ENCODE data around the gene TRIM31.

TRIM31 gene

GRCh38 chr6:30155520-30156261, 42.8 kb upstream of the TRIM31 start (continued):
- no peak for TF ChIP-seq ZNF639 (tag by site-specific recombination; IDR thresholded peaks at IDR 0.05)
- TF ChIP-seq PRDM6 (tag by site-specific recombination; IDR thresholded peaks at IDR 0.05): peak; percentile 78; the same call in 1 of the 2 replicates
- no peak for TF ChIP-seq ZNF146 (tag by site-specific recombination; IDR thresholded peaks at IDR 0.05)
- no peak for TF ChIP-seq ZNF280D (tag by site-specific recombination; IDR thresholded peaks at IDR 0.05)
- no peak for TF ChIP-seq HIC1 (tag by site-specific recombination; IDR thresholded peaks at IDR 0.05)
- no peak for TF ChIP-seq ZNF221 (tag by site-specific recombination; IDR thresholded peaks at IDR 0.05; ENCODE audit: borderline replicate concordance)
- no peak for TF ChIP-seq SCRT2 (tag by site-specific recombination; IDR thresholded peaks at IDR 0.05)

GRCh38 chr6:30154709-30155519, 42.0 kb upstream of the TRIM31 start:
- POLR2A ChIA-PET: interaction anchor here (0.7 to 0.9 kb wide), 3 partner anchors 24 to 94 kb away, joined by 3 to 4 read pairs (median 4); partner anchors contain the start of gene POLR1H
- H3K27ac ChIP-seq (ENCODE audit: extremely low read depth, low read depth, low read length): peak overlapping the region; percentile 67
- no peak overlapping the region for H3K4me3 ChIP-seq (ENCODE audit: low read depth, low read length)
- H3K4me1 ChIP-seq (ENCODE audit: control insufficient read depth, insufficient read depth, low read length): peaks cover 27% of the 10 kb centered on the region
- CTCF ChIA-PET: interaction anchor here (0.6 to 6.3 kb wide), 5 partner anchors 16 to 88 kb away, joined by 3 to 80 read pairs (median 5); partner anchors contain the start of gene PPP1R11
- H3K9me3 ChIP-seq (ENCODE audit: control insufficient read depth, insufficient read depth, low read depth, low read length): no peaks in the 10 kb centered on the region
- H3K36me3 ChIP-seq (ENCODE audit: control insufficient read depth in 2 of 2, insufficient read depth in 1 of 2, low read length in 2 of 2): no peaks in the 10 kb centered on the region
- TF ChIP-seq ZXDB (tag by site-specific recombination; IDR thresholded peaks at IDR 0.05): peak; percentile 85
- peak; percentile 69 for TF ChIP-seq FEZF1 (tag by site-specific recombination; IDR thresholded peaks at IDR 0.05)
- peak; percentile 67 for TF ChIP-seq ZNF335 (tag by site-specific recombination; conservative IDR thresholded peaks at IDR 0.05)
- peak; percentile 14; the same call in 1 of the 2 replicates for TF ChIP-seq ZNF596 (tag by site-specific recombination; IDR thresholded peaks at IDR 0.05)
- no peak for TF ChIP-seq ZNF133 (tag by site-specific recombination; IDR thresholded peaks at IDR 0.05)
- TF ChIP-seq ZNF692 (tag by site-specific recombination; IDR thresholded peaks at IDR 0.05): peak; percentile 84
- no peak for TF ChIP-seq ZNF426 (tag by site-specific recombination; IDR thresholded peaks at IDR 0.05)
- no peak for TF ChIP-seq ZNF449 (tag by site-specific recombination; IDR thresholded peaks at IDR 0.05)
- peak; percentile 22; the same call in 1 of the 2 replicates for TF ChIP-seq ZNF610 (tag by site-specific recombination; IDR thresholded peaks at IDR 0.05; ENCODE audit: borderline replicate concordance)
- no peak for TF ChIP-seq ZNF521 (tag by site-specific recombination; IDR thresholded peaks at IDR 0.05)
- peak; percentile 22; the same call in 1 of the 2 replicates for TF ChIP-seq ZNF2 (tag by site-specific recombination; IDR thresholded peaks at IDR 0.05)
- TF ChIP-seq GLIS1 (tag by site-specific recombination; IDR thresholded peaks at IDR 0.05): peak; percentile 95
- TF ChIP-seq ZNF626 (tag by site-specific recombination; IDR thresholded peaks at IDR 0.05): no peak
